NCI-H2107 treated with DMSO at 0.1 percent for 48 hours (cell line): Measurements from ENCODE around the gene RTCA.

Experiments used
- DNase-seq: peaks from one replicate; lab custom pipeline; 2025; ENCODE audit not compliant: unreplicated experiment; lab: John Stamatoyannopoulos, UW

Gene RTCA

GRCh38 chr1:100342348-100342747, 76.3 kb downstream of the RTCA start:
- DNase-seq = no peak
